ENCODE measurements around the gene PEX16.

The PEX16 gene

GRCh38 chr11:45872651-45873356 is 44.9 kb downstream of the PEX16 start:
- DNase-seq = no peak

- DNase-seq = no peak
These were observed 46.0 kb downstream of the PEX16 start for GRCh38 chr11:45871638-45872037.

- DNase-seq = no peak
These were observed 47.0 kb downstream of the PEX16 start for GRCh38 chr11:45870706-45871105.

- DNase-seq = no peak
These were observed 48.1 kb downstream of the PEX16 start for GRCh38 chr11:45869551-45869950.

GRCh38 chr11:45864041-45864440 is 53.6 kb downstream of the PEX16 start:
- DNase-seq = no peak

GRCh38 chr11:45860764-45861510 is 56.7 kb downstream of the PEX16 start:
- DNase-seq = no peak

GRCh38 chr11:45860348-45860747 is 57.3 kb downstream of the PEX16 start:
- DNase-seq = no peak

Measured in stimulated activated naive CD4-positive, alpha-beta T cell treated with Interleukin-2 at 50 U/mL for 16 hours (primary cell).